Lower leg skin (tissue), 3 donors: Measurements from ENCODE around the gene AS3MT.

Source experiments
- CTCF ChIP-seq, 3 donors: fragments of 450-650 bp; IDR thresholded peaks; one replicate each; pipeline ENCODE4 v1.5.1; 2016; ENCODE audit warnings: antibody characterized with exemption in 3 of 3, mild to moderate bottlenecking in 3 of 3, moderate library complexity in 2 of 3
- POLR2A ChIP-seq, 2 donors: fragments of 450-650 bp; IDR thresholded peaks; one replicate each; pipeline ENCODE4 v1.6.1; 2016 to 2017; ENCODE audit warnings: antibody characterized with exemption in 2 of 2, mild to moderate bottlenecking in 1 of 2, moderate library complexity in 1 of 2

GRCh38 chr10:102827597-102827975 lies 41.7 kb upstream of the AS3MT start:
- TF ChIP-seq CTCF (IDR thresholded peaks at IDR 0.05) (no peak), POLR2A (IDR thresholded peaks at IDR 0.05) (no peak)
